K562 (cell line): Measurements from ENCODE around the gene KIFC3. TPM values are rescaled to one million over a fixed set of nuclear protein-coding genes. Genes with fewer than 3 reads are reported as not detected.
A peak's percentile ranks its signal among the peaks of the same experiment; 100 is the strongest.

Experiments
- FOSL1 ChIP-seq: fragments of 200-800 bp; sonication (Bioruptor generic); conservative IDR thresholded peaks from 2 replicates; pipeline ENCODE4 v1.6.1; 2016; ENCODE audit warnings: missing genetic modification characterization, missing compliant biosample characterization
- ILF3 ChIP-seq: fragments of 450-650 bp; IDR thresholded peaks from 2 replicates; pipeline ENCODE4 v1.6.1; 2018; ENCODE audit warnings: antibody characterized with exemption, mild to moderate bottlenecking, moderate library complexity, borderline replicate concordance
- JUND ChIP-seq, 2 experiments: IDR thresholded peaks; 2 replicates in 1 of 2; 3 replicates in 1 of 2; pipeline ENCODE4 v1.6.1; 2011; ENCODE audit warnings: borderline replicate concordance in 2 of 2, low read depth in 2 of 2, low read length in 2 of 2, improper control_type of control experiment in 1 of 2, missing biosample characterization in 1 of 2, missing genetic modification characterization in 1 of 2, missing genetic modification reagents in 1 of 2
- LEF1 ChIP-seq: fragments of 450-650 bp; IDR thresholded peaks from 2 replicates; pipeline ENCODE4 v1.6.1; 2016; ENCODE audit warnings: mild to moderate bottlenecking
- MED1 ChIP-seq: sonication (generic); formaldehyde crosslinking; IDR thresholded peaks from 2 replicates; pipeline ENCODE4 v1.8.1; 2023; ENCODE audit warnings: missing genetic modification reagents, borderline replicate concordance
- PTRF ChIP-seq: fragments of 450-650 bp; IDR thresholded peaks from 2 replicates; pipeline ENCODE4 v1.6.1; 2016; ENCODE audit warnings: mild to moderate bottlenecking, missing genetic modification characterization, missing compliant biosample characterization
- SRSF3 ChIP-seq: fragments of 200-400 bp; formaldehyde crosslinking; IDR thresholded peaks from 2 replicates; pipeline ENCODE4 v1.6.1; 2016; ENCODE audit warnings: mild to moderate bottlenecking, low read length, moderate library complexity; ENCODE audit not compliant: insufficient read depth
- ZNF239 ChIP-seq: fragments of 250-450 bp; sonication (Bioruptor Pico); IDR thresholded peaks from 2 replicates; pipeline ENCODE4 v1.4.0; 2020; ENCODE audit warnings: mild to moderate bottlenecking
- ZNF507 ChIP-seq: conservative IDR thresholded peaks from 2 replicates; pipeline ENCODE4 v1.6.1; 2017; ENCODE audit warnings: missing genetic modification characterization, missing compliant biosample characterization
- ZNF589 ChIP-seq: fragments of 200-800 bp; sonication (Bioruptor generic); IDR thresholded peaks from 2 replicates; pipeline ENCODE4 v1.6.1; 2016; ENCODE audit warnings: low read depth, missing genetic modification characterization, missing compliant biosample characterization
- polyA plus RNA-seq, 8 experiments: library from polyadenylated mRNA; depleted of rRNA in 4 of 8; stranded (reverse) in 5 of 8; unstranded in 3 of 8; fragments of >200 nt; fragmentation: Nextera tagmentation in 2 of 8; fragmentation: Illumina TruSeq in 1 of 8; extraction: Ambion mirVana in 2 of 8; extraction: Trizol in 1 of 8; gene quantifications; 2 replicates each; pipeline versions ENCODE4 v1.2.1 to v1.2.3, GENCODE V29; 2011 to 2014; ENCODE audit warnings: inconsistent platforms in 1 of 8, missing spikeins in 1 of 8
- total RNA-seq, 7 experiments: library from RNA; depleted of rRNA in 6 of 7; stranded (reverse); fragments of >200 nt in 6 of 7; fragmentation: Illumina TruSeq in 2 of 7; extraction: Trizol in 2 of 7; gene quantifications; 2 replicates each; pipeline versions ENCODE4 v1.2.1 to v1.2.3, GENCODE V29; 2011 to 2021; ENCODE audit warnings: low replicate concordance in 1 of 7
- TF ChIP-seq, protein P1 (sequence below): fragments of 450-650 bp; IDR thresholded peaks from 2 replicates; pipeline ENCODE4 v1.6.1; 2016; ENCODE audit warnings: low read depth
- TF ChIP-seq, protein P2 (sequence below): sonication (generic); IDR thresholded peaks from 2 replicates; pipeline ENCODE4 v1.6.1; 2016
- TF ChIP-seq, protein P3 (sequence below): fragments of 250-450 bp; sonication (Bioruptor Pico); IDR thresholded peaks from 2 replicates; pipeline ENCODE4 v1.4.0; 2020; ENCODE audit warnings: borderline replicate concordance

Gene KIFC3
- total and polyA plus RNA-seq, 9 of the 15 experiments (the other 6 are each of a cell fraction or from before 2014, with no cell fraction given): 0.23 to 105 (median 26.2) TPM

DNA sequence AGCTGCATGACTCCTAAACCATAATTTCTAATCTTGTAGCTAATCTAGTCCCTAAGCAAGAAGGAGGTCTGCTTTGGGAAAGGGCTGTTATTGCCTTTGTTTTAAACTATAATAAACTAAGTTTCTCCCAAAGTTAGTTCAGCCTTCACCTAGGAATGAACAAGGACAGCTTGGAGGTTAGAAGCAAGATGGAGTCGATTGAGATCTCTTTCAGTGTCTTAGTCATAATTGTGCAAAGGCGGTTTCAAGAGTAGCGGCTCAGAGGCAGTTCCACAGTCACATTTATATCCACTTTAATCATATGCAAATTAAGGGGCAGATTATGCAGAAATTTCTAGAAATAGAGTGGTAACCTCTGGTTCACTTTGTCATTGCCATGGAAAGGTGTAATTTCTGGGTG lies 90.3 kb downstream of the KIFC3 start (continued):
- TF ChIP-seq, protein P1, sequence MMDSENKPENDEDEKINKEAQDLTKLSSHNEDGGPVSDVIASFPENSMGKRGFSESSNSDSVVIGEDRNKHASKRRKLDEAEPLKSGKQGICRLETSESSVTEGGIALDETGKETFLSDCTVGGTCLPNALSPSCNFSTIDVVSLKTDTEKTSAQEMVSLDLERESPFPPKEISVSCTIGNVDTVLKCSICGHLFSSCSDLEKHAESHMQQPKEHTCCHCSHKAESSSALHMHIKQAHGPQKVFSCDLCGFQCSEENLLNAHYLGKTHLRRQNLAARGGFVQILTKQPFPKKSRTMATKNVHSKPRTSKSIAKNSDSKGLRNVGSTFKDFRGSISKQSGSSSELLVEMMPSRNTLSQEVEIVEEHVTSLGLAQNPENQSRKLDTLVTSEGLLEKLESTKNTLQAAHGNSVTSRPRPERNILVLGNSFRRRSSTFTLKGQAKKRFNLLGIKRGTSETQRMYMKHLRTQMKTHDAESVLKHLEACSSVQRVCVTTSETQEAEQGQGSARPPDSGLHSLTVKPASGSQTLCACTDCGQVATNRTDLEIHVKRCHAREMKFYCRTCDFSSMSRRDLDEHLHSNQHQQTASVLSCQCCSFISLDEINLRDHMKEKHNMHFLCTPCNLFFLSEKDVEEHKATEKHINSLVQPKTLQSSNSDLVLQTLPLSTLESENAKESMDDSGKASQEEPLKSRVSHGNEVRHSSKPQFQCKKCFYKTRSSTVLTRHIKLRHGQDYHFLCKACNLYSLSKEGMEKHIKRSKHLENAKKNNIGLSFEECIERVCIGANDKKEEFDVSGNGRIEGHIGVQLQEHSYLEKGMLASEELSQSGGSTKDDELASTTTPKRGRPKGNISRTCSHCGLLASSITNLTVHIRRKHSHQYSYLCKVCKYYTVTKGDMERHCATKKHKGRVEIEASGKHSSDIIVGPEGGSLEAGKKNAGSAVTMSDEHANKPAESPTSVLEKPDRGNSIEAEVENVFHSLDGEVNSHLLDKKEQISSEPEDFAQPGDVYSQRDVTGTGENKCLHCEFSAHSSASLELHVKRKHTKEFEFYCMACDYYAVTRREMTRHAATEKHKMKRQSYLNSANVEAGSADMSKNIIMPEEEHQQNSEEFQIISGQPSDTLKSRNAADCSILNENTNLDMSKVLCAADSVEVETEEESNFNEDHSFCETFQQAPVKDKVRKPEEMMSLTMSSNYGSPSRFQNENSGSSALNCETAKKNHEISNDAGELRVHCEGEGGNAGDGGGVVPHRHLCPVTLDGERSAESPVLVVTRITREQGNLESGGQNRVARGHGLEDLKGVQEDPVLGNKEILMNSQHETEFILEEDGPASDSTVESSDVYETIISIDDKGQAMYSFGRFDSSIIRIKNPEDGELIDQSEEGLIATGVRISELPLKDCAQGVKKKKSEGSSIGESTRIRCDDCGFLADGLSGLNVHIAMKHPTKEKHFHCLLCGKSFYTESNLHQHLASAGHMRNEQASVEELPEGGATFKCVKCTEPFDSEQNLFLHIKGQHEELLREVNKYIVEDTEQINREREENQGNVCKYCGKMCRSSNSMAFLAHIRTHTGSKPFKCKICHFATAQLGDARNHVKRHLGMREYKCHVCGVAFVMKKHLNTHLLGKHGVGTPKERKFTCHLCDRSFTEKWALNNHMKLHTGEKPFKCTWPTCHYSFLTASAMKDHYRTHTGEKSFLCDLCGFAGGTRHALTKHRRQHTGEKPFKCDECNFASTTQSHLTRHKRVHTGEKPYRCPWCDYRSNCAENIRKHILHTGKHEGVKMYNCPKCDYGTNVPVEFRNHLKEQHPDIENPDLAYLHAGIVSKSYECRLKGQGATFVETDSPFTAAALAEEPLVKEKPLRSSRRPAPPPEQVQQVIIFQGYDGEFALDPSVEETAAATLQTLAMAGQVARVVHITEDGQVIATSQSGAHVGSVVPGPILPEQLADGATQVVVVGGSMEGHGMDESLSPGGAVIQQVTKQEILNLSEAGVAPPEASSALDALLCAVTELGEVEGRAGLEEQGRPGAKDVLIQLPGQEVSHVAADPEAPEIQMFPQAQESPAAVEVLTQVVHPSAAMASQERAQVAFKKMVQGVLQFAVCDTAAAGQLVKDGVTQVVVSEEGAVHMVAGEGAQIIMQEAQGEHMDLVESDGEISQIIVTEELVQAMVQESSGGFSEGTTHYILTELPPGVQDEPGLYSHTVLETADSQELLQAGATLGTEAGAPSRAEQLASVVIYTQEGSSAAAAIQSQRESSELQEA: no peak
- no peak for TF ChIP-seq LEF1
- no peak for TF ChIP-seq PTRF (tag)
- no peak for TF ChIP-seq ILF3
- TF ChIP-seq ZNF589 (CRISPR knock-in tag): 0 out of 2 replicates have a peak, but pooled peaks have one; percentile 35
- TF ChIP-seq ZNF239 (CRISPR knock-in tag): no peak
- TF ChIP-seq JUND (IDR thresholded peaks at IDR 0.05; ENCODE audit: borderline replicate concordance, low read depth, low read length): peak; percentile 26; the same call in 1 of the 2 replicates
- TF ChIP-seq JUND (tag; IDR thresholded peaks at IDR 0.05; ENCODE audit: borderline replicate concordance, low read depth, low read length): peak; percentile 50; the same call in 1 of the 3 replicates
- TF ChIP-seq FOSL1 (tag): peak; percentile 77
- TF ChIP-seq, protein P2, sequence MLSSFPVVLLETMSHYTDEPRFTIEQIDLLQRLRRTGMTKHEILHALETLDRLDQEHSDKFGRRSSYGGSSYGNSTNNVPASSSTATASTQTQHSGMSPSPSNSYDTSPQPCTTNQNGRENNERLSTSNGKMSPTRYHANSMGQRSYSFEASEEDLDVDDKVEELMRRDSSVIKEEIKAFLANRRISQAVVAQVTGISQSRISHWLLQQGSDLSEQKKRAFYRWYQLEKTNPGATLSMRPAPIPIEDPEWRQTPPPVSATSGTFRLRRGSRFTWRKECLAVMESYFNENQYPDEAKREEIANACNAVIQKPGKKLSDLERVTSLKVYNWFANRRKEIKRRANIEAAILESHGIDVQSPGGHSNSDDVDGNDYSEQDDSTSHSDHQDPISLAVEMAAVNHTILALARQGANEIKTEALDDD: peak; percentile 71
- TF ChIP-seq, protein P3, sequence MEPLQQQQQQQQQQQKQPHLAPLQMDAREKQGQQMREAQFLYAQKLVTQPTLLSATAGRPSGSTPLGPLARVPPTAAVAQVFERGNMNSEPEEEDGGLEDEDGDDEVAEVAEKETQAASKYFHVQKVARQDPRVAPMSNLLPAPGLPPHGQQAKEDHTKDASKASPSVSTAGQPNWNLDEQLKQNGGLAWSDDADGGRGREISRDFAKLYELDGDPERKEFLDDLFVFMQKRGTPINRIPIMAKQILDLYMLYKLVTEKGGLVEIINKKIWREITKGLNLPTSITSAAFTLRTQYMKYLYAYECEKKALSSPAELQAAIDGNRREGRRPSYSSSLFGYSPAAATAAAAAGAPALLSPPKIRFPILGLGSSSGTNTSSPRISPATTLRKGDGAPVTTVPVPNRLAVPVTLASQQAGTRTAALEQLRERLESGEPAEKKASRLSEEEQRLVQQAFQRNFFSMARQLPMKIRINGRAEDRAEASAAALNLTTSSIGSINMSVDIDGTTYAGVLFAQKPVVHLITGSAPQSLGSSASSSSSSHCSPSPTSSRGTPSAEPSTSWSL (CRISPR knock-in tag): no peak
- TF ChIP-seq SRSF3: no peak
- TF ChIP-seq ZNF507 (tag): no peak
- TF ChIP-seq MED1 (CRISPR knock-in tag): no peak
